SK-N-SH treated with all-trans-retinoic acid at 6 μM for 48 hours (cell line): Measurements from ENCODE around the gene PERM1.
"Not testable (repeated sequence)": the region's sequence is repeated elsewhere in the genome, so short reads cannot be mapped to it uniquely, and the experiment has no call there.

ENCODE experiments used
- ISL1 ChIP-seq: fragments of 250-450 bp; sonication (Bioruptor Pico); IDR thresholded peaks from 2 replicates; pipeline ENCODE4 v2.1.2; 2022; ENCODE audit warnings: mild to moderate bottlenecking, moderate library complexity
- SNAI2 ChIP-seq: fragments of 250-450 bp; sonication (Bioruptor Pico); IDR thresholded peaks from 2 replicates; pipeline ENCODE4 v1.5.0; 2020; ENCODE audit warnings: mild to moderate bottlenecking, moderate library complexity
- TCF4 ChIP-seq: fragments of 250-450 bp; sonication (Bioruptor Pico); IDR thresholded peaks from 2 replicates; pipeline ENCODE4 v1.8.0; 2021; ENCODE audit warnings: mild to moderate bottlenecking, moderate library complexity, borderline replicate concordance
- TOX ChIP-seq: fragments of 250-450 bp; sonication (Bioruptor Pico); IDR thresholded peaks from 2 replicates; pipeline ENCODE4 v1.8.0; 2021; ENCODE audit warnings: mild to moderate bottlenecking, moderate library complexity, borderline replicate concordance
- ZNF8 ChIP-seq: fragments of 450-650 bp; formaldehyde crosslinking; IDR thresholded peaks from 2 replicates; pipeline ENCODE4 v1.5.0; 2020; ENCODE audit warnings: mild to moderate bottlenecking, moderate library complexity
- TF ChIP-seq, protein P1 (sequence below): fragments of 250-450 bp; sonication (Bioruptor Pico); IDR thresholded peaks from 2 replicates; pipeline ENCODE4 v1.5.0; 2020; ENCODE audit warnings: mild to moderate bottlenecking, moderate library complexity
- TF ChIP-seq, protein P2 (sequence below): fragments of 250-450 bp; sonication (Bioruptor Pico); IDR thresholded peaks from 2 replicates; pipeline ENCODE4 v1.8.0; 2020; ENCODE audit warnings: mild to moderate bottlenecking, moderate library complexity, borderline replicate concordance

DNA sequence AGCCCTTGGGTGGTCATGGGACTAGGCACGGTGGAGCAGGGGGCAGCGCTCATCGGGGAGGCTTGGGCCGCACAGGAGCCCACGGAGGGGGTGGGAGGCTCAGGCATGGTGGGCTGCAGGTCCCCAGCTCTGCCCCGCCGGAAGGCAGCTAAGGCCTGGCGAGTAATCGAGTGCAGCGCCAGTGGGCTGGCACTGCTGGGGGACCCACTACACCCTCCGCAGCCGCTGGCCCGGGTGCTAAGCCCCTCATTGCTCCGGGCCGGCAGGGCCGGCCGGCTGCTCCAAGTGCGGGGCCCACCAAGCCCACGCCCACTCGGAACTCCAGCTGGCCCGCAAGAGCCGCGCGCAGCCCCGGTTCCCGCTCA lies 36.4 kb upstream of the PERM1 start:
- TF ChIP-seq TCF4 (CRISPR knock-in tag); ISL1 (CRISPR knock-in tag); ZNF8 (CRISPR knock-in tag); TOX; SNAI2 (CRISPR knock-in tag): not testable (repeated sequence)
- TF ChIP-seq, protein P1, sequence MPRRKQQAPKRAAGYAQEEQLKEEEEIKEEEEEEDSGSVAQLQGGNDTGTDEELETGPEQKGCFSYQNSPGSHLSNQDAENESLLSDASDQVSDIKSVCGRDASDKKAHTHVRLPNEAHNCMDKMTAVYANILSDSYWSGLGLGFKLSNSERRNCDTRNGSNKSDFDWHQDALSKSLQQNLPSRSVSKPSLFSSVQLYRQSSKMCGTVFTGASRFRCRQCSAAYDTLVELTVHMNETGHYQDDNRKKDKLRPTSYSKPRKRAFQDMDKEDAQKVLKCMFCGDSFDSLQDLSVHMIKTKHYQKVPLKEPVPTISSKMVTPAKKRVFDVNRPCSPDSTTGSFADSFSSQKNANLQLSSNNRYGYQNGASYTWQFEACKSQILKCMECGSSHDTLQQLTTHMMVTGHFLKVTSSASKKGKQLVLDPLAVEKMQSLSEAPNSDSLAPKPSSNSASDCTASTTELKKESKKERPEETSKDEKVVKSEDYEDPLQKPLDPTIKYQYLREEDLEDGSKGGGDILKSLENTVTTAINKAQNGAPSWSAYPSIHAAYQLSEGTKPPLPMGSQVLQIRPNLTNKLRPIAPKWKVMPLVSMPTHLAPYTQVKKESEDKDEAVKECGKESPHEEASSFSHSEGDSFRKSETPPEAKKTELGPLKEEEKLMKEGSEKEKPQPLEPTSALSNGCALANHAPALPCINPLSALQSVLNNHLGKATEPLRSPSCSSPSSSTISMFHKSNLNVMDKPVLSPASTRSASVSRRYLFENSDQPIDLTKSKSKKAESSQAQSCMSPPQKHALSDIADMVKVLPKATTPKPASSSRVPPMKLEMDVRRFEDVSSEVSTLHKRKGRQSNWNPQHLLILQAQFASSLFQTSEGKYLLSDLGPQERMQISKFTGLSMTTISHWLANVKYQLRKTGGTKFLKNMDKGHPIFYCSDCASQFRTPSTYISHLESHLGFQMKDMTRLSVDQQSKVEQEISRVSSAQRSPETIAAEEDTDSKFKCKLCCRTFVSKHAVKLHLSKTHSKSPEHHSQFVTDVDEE (CRISPR knock-in tag) = not testable (repeated sequence)
- TF ChIP-seq, protein P2, sequence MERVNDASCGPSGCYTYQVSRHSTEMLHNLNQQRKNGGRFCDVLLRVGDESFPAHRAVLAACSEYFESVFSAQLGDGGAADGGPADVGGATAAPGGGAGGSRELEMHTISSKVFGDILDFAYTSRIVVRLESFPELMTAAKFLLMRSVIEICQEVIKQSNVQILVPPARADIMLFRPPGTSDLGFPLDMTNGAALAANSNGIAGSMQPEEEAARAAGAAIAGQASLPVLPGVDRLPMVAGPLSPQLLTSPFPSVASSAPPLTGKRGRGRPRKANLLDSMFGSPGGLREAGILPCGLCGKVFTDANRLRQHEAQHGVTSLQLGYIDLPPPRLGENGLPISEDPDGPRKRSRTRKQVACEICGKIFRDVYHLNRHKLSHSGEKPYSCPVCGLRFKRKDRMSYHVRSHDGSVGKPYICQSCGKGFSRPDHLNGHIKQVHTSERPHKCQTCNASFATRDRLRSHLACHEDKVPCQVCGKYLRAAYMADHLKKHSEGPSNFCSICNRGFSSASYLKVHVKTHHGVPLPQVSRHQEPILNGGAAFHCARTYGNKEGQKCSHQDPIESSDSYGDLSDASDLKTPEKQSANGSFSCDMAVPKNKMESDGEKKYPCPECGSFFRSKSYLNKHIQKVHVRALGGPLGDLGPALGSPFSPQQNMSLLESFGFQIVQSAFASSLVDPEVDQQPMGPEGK (CRISPR knock-in tag) = not testable (repeated sequence)
